HS-27A (cell line): ENCODE results near the gene CCR6.

Experiments used
- DNase-seq: peaks from one replicate; pipeline ENCODE4 v3.0.0-alpha.2; 2012; ENCODE audit warnings: low read depth, missing footprints

CCR6 gene

DNA sequence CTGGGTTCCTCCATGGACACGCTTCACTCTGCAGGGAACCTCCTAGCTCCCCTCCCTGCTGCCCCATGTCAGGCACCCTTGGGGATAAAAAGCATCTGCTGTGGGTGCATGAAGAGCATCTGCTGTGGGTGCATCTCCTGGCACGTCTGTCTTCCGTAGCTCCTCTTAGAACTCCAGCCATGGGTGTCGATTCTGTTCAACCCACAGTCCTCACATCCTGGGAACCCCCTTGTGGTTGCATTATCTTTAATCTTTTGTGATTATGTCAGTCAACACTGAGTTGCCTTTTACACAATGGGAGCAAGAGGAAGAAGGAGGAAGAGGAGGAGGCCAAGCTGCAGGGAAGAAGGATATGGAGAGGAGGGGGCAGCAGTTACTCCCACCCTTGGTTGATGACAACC lies 24.1 kb upstream of the CCR6 start:
- no peak for DNase-seq

DNA sequence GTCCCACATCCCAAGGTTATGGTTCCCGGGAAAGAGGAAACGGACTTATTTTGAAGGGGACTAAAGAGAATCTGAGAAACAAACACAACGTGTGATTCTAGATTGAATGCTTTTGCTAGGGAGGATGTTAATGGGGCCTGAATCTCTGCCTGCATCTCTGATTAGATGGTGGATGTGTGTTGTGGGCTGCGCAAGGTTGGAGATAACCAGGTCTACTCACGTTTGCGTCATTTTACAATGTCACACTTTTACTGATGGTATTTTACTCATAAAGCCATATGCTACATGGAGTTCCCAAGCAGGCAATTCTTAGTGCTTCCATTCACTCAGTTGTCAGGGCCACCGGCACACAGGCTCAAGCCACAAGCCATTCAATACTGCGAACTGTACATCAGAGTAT lies 23.2 kb upstream of the CCR6 start:
- no peak for DNase-seq

DNA sequence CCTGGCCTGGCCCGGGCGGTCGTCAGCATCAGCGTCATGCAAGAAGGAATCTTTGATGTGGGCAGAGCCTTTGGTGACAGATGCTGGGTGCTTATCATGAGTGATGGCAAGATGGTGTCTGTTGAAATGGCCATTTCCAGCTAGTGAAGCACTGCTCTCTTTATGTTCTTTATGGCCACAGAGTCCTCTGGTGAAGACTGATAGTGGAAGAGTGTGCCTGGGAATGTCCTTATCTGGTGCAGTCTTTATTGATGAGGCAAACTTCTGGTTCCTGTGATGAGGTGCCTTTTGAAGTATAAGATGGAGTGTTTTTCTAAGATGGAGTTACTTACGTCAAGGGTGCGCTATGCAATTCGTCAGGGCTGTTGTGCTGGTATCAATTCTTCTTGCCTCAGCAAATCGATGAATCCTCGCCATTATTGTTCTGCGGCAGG lies 22.6 kb upstream of the CCR6 start:
- no peak for DNase-seq

DNA sequence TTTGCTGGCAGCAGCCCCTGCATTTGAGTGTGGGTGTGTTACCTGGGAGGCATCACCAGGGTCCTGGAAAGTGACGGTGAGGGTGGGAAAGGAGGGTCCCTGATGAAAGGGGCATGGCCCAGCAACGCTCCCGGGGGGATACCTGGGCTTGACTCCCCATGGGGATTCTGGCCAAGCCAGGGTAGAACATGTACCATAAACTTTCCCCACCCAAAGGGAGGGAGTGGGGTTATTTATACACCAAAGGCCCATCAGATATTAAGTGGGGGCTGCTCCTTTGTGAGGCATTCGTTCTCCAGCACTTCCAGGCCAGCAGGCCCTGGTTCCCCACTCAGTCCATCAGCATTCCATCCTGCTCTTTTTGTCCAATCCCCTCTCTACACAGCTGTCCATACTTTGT lies 20.6 kb upstream of the CCR6 start:
- DNase-seq = no peak

DNA sequence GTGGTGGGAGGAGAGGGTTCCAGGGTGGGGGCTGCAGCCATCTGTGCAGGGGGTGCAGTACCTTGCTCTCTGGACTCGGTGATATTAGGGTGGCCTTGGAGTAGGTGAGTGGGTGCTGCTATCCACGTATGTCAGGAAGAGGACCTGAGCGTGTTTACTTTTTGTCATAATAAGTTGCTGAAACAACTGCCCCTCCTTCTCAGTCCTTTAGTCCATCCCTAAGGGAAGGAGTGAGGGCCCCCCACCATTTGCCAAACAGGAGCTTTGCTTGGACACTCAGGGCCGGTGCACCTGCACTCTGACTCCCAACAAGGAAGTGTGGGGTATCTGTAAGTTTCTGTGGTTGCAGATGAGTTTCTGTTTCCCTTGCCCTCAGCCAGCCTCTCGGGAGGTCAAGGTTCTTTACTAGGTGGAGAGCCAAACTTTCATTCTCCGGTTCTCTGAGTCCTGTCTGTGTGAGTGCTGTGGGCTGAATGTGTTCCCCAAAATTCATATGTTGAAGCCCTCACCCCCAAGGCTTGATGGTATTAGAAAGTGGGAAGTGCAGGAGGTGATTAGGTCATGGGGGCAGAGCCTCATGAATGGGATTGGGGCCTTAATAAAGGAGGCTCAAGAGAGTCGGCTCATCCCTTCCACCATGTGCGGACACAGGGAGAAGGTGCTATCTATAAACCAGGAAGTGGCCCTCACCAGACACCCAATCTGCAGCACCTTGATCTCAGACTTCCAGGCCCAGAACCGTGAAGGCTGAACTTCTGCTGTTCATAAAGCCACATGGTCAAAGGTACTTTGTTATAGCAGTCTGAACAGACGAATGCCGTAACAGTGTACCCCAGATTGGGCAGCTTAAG lies 19.6 kb upstream of the CCR6 start:
- no peak for DNase-seq

DNA sequence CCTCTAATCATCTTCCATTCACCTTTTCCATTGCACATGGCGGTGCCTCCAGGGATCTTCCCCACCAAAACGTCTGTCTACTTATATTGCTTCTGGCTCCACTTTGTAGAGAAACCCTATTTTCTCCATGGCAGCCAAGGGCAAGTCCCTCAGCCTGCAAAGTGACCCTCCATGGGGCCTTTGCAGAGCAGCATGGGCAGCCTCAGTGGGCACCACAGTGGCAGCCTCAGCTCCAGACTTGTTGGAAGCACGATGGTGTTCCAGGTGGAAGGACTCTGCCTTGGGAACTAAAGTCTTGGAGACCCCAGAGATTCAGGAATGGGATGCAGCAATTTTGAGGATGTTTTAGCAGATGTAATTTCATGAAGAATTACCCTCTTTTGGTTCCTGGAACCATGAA lies 18.5 kb upstream of the CCR6 start:
- no peak for DNase-seq

DNA sequence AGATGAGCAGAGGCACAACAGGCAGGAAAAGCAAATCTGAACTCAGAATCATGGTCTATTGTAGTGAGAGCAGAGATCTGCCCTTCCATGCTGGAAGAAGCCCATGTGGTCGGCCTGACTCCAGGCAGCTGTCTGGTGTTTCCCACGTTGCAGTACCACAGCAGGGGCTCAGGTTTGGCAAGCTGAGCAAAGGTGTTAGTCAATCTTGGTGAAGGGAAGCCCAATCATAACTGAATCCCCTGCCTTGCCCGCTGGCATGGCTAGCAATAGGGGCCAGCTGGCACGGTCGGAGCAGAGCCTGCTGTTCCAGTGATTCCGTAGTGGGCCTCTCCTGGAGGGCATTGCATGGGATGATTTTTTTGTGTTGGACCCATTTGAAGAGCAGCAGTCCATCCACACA lies 17.8 kb upstream of the CCR6 start:
- no peak for DNase-seq

DNA sequence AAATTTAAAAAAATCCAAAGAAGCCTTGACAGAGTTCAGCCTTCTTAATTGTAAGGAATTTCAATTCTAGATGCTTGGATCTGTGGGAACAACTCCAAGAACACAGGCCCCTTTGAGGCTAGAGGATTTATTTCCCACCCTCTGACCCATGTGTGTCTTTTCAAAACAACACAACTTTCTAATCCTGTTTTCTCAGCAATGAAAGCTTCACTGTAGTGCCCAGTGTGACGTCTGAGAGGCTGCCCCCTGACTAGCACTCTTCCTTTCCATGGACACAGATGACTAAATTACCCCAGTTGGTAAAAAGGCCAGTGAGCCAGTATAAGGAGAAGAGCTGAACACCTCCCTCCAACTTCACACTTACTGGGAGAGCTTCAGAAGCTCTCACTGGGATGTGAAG lies 16.5 kb upstream of the CCR6 start:
- DNase-seq = no peak

DNA sequence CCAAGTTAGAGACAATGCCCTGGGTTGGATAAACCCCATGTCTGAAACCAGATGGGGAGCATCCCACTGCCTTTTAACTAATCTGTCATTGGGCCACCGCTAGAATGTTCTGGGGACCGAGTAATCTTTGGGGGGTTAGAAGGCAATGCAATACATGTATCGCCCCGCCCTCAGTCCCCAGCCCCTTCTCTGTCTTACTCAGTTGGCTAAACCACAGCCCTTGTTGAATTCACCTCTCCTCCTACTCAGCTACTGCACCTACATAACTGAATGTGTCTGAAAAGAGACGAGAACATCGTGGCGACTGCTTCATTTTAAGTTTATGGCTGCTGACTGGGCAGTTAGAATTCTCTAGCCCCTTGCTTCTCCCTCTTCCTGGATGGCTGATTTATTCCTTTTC lies 15.1 kb upstream of the CCR6 start:
- DNase-seq = no peak

DNA sequence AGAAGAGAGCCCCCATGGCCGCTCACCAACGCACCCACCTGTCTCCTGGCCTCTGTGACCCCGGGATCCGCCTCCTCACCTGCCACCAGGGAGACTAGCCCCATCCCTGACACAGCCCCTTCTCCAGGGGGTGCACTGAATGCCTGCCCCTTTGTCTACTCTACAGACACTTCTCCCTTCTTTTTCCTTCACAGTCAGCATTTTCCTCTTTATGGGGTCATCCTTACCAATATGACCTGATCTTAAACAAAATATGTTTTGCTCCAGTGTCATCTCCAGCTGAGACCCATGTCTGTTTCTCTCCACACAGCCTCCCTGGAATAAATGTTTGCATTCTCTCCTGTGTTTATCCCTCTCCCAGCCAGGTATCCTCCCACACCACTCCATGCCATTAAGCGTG lies 14.6 kb upstream of the CCR6 start:
- DNase-seq = no peak

DNA sequence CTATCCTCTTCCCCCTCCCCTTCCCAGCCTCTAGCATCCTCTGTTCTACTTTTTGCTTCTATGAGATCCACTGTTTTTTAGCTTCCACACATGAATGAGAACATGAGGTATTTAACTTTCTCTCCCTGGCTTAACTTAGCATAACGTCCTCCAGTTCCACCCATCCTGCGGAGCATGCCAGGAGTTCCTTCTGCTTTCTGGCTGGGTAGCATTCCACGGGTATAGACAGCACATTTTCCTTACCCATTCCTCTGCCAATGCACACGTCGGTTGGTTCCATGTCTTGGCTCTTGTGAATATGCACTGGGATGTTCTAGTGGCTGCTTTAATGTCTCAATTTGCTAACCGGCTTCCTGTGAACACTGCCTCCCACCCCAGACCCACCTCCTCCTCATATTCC lies 13.2 kb upstream of the CCR6 start:
- DNase-seq = no peak

DNA sequence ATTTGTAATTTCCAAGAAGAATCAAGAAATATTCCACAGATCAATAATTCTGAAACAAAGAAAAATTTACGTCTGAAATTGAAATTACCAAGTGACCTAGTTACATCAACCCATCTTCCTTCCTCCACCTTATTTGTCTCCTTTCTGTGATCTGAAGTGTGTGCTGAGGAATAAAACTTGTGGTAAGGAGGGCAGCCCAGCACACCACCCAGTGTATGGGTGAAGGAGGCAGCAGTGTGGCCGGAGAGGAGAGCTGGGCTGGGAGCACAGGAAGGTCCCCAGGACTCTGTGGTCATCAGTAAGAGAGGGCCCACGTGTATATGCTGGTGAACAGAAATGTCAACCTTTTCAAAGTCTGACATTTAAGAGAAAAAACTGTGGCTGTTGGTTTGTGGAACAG lies 11.3 kb upstream of the CCR6 start:
- no peak for DNase-seq

DNA sequence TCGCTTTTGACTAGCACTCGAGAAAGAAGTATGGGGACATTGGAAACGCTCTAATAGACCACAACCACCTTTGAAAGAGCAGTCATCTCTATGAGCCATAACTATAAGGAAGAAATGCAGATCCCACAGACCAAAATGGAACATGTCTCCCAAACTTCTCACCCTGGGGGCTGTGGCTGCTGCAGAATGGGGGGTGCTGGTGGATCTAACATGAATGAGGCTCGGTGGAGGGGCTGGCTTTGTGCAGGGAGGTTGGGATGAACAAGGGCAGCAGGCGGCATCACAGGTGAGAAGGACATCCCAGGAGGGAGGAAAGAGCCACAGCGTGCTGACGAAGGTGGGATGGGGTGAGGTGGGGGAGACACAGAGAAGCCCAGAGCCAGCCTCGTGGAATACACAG lies 10.5 kb upstream of the CCR6 start:
- no peak for DNase-seq

DNA sequence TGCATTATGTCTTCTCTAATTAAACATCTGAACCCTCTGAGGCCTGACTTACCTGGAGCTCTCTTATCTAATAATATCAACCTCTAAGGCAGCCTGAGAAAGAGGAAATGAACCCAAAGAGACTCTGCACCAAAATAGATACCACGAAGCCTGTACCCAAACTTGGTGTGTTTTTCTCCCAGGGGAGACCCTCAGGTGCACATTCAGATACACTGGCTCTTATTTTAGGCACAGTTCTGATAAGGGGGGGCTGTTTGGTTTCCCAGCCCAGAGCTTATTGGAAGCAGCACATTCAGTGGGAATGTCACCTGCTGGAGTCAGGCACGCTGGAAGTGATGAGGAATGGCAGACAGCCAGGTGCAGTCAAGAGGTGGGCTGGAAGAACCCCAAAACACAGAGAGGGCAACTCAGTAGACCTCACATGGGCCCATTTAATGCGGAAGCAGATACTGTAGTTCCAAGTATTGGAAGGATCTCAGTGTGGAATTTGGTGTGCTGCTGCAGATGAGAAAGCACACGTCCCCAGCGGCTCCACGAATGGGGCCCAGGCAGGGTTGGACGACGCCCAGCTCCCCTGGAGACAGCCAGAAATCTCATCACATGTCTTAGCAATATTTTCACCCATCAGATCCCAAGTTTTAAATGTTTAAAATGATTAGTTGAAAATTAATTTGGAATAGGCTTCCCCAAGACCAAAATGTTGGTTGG lies 9.7 kb upstream of the CCR6 start:
- no peak for DNase-seq

DNA sequence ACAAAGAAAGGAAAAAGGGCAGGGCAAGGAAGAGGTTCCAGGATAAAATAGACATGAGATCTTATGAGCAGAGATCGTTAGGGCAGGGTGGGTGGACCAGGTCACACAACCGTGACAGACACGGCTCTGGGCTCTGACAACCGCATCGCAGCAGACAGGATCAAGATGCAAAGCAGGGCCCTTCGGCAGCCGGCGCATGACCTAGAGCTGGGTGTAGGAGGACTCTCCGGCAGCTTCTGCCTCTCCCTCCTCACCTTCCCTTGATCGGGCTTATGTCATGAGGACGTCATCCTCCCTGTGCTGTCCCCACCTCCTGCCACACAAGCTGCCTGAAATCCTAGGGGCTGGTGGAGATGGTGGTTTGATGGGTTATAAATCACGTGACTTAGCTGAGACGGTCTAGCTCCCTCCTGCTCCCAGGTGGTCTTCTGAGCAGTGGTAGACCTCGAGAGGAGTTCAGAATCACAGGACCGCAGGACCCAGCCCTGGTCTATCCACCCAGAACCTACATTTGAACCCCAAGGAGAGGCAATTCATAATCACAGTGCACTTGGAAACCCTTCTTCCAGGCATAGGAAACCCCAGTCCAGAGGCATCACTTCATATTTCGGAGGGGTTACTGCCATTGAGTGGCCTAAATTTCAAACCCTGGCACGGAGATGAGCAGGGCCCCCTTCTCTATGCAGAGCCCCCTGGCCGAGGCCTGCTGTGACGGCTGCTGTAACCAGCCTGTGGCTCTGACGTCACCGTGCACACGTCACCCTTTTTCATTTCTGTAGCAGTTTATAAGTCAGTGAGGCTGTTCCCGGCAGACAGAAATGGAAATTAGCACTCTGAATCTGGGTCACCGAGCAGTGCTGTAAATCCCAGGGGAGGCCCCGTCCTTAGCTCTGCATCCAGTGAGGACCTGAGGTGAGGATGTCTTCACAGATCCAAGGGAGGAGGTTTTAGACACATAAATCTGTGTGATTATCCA lies 8.7 kb upstream of the CCR6 start:
- DNase-seq = no peak

DNA sequence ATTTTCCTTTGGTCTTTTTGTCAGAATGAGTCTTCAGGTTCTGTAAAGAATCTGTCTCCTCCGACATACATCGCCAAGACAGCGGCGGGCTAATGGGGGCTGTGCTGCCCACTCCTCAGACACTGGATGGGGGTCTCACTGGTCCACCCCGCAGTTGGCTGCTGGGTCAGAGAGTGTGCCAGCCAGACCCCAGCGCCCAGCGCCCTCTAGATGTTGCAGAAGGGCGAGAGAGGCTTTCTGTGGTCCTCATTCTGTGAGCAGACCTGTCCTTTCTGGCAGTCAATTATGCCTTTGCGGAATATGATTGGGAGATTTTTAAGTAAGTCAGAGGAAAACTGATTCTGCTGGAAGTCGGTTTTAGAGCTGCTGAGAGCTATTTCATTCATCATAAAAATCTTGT lies 7.8 kb upstream of the CCR6 start:
- no peak for DNase-seq

DNA sequence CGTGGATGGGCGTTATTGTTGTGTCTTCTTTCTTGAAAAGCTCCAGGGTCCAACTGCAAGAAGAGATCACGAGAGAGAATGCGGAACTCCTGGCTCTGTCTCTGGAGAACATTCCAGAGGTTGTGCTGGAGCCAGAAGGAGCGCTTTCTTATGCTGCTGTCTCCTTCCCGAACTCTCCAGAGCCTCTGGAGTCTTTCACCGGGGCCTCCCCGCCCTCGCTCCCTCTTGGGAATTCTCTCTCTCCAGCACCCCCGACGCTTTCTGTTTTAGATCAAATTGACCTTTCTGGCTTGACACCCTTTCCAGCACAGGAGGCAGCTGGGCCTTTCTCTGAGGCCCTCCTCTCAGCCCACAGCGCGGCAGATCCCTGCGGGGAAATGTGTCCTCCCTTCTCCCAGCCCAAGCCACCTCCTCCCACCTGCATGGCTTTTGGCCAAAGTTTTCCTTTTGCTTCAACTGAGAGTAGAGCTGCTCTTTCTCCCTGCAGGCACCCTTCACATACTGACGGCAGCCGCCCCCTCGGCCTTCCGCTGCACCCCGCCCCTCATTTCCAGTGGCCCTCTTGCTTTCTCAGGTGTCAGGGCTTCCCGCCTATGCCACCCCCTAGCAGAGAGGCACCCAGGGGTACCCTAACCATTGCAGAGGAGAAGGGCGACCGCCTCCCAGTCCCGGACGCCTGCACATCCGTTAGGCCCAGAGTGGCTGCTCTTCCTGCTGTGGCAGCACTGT lies 6.6 kb upstream of the CCR6 start:
- DNase-seq = no peak

DNA sequence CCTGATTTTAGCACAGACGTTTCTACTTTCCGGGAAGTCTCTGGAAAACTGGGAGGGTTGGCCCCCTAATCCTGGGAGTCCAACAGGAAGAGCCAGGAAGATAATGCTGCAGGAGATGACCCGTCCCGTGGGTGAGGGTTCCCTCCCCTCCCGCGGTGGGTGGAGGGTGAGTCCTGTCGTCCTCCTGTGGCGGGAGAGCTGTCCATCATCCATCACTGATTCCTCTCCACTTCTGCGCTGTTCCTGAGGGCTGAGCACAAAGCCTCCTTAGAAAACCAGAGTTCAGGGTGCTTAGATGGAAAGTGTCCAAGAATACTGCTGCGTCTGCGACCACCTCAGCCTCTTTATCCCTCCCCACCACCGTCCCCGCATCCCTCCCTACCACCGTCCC lies 6.1 kb upstream of the CCR6 start:
- no peak for DNase-seq

DNA sequence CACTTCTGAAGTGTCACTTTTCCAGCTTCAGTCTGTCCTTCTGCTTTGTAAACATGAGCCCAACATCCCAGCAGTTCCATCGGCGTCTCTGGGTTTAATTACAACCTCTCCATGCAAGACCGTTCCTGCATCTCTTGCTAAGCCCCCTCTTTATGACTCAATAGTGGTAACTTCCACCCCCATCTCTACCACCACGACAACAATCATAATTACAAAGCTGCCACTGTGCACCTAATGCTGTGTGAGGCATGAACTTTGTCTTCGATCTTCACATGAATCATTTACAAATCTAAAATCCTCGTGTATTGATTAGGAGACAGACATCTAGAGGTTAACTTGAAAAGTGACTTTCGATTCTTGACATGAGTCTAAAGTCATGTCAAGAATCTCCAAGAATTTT lies 4.9 kb upstream of the CCR6 start:
- DNase-seq = no peak

DNA sequence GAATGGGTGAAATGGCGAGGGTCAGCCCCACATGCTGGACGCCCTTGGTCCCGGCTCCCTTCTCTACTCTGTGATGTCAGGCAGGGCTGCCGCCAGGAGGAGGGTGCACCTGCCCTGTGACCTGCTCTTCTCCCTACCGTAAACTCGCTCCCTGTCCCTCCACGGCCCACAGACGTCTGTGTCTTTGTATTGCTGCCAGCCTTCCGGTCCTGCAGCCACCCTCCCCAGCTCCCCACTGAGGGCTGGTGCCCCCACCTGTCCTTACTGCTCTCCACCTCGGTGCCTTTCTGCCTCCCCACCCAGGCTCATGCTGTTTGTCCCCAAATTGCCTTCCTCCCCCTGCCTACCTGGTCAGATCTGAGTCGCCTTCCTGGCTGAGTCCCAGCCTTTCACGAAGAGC lies 4.1 kb upstream of the CCR6 start:
- no peak for DNase-seq

DNA sequence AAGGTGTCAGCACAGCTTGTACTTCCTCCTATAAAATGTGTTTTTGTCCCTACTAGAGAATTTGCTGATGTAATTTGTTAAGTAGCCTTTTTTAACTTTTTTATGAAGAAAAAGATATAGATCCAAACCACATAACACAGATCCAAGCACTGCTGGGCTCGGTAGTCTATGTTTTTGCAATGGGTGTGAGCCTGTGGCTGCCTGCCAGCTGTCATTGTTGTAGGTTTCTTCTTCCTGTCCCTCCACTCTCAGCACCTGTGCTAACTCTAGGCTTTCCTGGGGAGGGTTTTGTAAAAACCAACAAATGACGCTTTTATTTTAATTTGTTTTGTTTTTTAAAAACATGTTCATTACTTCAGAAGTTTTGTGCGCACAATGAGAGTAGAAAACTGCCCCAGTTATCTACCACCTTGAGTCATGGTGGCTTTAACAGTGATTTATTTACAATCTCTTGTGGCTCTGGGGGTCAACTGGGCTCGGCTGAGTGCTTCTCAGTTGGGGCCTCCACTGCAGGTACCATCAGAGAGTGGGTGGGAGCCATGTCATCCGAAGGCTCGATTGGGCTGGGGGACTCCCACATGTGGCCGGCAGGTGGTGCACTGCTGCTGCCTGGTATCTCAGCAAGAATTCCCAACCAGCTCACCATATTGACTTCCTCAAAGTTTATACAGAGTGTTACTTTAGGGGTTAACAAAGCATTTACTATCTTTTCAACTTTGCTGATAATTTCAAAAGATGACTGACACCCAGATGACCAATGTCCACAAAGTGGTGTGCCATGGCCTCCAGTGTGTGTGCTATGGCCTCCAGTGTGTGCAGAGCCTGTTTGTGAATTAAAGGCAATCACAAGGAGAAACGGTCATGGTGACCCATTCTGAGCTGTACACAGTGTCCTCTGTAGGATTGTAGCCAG lies 3.0 kb upstream of the CCR6 start:
- DNase-seq = no peak
